Measurements from ENCODE around the gene SNAI3. TPM values are rescaled to one million over a fixed set of nuclear protein-coding genes. Genes with fewer than 3 reads are reported as not detected.

The SNAI3 gene
- total RNA-seq, 1 donor from 2014 or later = 1.2 TPM

- Mint-ChIP-seq H3K27ac (no peak overlapping the region), H3K4me1 (ENCODE audit: low read depth) (no peaks in the 10 kb centered on the region), H3K9me3 (ENCODE audit: low read depth) (no peaks in the 10 kb centered on the region), H3K36me3 (ENCODE audit: insufficient read depth) (peaks cover 2% of the 10 kb centered on the region), H3K27me3 (no peaks in the 10 kb centered on the region), H3K4me3 (ENCODE audit: low read depth) (no peak overlapping the region)
- no peak for DNase-seq (ENCODE audit: low spot score, unreplicated experiment)
- TF ChIP-seq, protein P1, sequence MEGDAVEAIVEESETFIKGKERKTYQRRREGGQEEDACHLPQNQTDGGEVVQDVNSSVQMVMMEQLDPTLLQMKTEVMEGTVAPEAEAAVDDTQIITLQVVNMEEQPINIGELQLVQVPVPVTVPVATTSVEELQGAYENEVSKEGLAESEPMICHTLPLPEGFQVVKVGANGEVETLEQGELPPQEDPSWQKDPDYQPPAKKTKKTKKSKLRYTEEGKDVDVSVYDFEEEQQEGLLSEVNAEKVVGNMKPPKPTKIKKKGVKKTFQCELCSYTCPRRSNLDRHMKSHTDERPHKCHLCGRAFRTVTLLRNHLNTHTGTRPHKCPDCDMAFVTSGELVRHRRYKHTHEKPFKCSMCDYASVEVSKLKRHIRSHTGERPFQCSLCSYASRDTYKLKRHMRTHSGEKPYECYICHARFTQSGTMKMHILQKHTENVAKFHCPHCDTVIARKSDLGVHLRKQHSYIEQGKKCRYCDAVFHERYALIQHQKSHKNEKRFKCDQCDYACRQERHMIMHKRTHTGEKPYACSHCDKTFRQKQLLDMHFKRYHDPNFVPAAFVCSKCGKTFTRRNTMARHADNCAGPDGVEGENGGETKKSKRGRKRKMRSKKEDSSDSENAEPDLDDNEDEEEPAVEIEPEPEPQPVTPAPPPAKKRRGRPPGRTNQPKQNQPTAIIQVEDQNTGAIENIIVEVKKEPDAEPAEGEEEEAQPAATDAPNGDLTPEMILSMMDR (IDR thresholded peaks at IDR 0.05; ENCODE audit: unreplicated experiment) = no peak
Measured at GRCh38 chr16:88724855-88725555, 38.7 kb upstream of the SNAI3 start.

DNA sequence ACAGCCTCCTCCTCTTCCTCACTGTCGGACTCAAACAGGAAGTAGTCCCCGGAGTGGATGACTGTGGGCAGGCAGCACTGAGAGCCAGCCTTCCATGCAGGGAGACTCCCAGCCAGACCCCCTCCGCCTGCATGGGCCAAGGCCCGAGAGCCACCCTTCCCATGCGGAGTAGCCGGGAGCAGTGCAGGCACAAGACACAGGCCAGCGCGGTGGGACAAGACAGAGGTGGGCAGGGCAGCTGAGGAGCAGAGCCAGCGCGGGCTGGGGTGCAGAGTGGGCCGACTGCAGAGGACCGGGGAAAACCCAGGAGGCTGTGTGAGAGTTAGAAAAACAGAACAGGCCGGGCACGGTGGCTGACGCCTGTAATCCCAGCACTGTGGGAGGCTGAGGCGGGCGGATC lies 37.6 kb upstream of the SNAI3 start:
- Mint-ChIP-seq H3K4me1 (ENCODE audit: low read depth) (no peaks in the 10 kb centered on the region), H3K36me3 (ENCODE audit: insufficient read depth) (peaks cover 2% of the 10 kb centered on the region), H3K4me3 (ENCODE audit: low read depth) (no peak overlapping the region), H3K27ac (no peak overlapping the region), H3K27me3 (no peaks in the 10 kb centered on the region), H3K9me3 (ENCODE audit: low read depth) (no peaks in the 10 kb centered on the region)
- TF ChIP-seq, protein P1 (IDR thresholded peaks at IDR 0.05; ENCODE audit: unreplicated experiment) = no peak
- DNase-seq (ENCODE audit: low spot score, unreplicated experiment) = no peak

- no peak for DNase-seq (ENCODE audit: low spot score, unreplicated experiment)
- Mint-ChIP-seq H3K27ac (no peak overlapping the region), H3K36me3 (ENCODE audit: insufficient read depth) (peaks cover 2% of the 10 kb centered on the region), H3K4me1 (ENCODE audit: low read depth) (no peaks in the 10 kb centered on the region), H3K4me3 (ENCODE audit: low read depth) (no peak overlapping the region), H3K9me3 (ENCODE audit: low read depth) (no peaks in the 10 kb centered on the region), H3K27me3 (no peaks in the 10 kb centered on the region)
- TF ChIP-seq, protein P1 (IDR thresholded peaks at IDR 0.05; ENCODE audit: unreplicated experiment) = no peak
Measured at GRCh38 chr16:88723507-88723887, 37.2 kb upstream of the SNAI3 start.

DNA sequence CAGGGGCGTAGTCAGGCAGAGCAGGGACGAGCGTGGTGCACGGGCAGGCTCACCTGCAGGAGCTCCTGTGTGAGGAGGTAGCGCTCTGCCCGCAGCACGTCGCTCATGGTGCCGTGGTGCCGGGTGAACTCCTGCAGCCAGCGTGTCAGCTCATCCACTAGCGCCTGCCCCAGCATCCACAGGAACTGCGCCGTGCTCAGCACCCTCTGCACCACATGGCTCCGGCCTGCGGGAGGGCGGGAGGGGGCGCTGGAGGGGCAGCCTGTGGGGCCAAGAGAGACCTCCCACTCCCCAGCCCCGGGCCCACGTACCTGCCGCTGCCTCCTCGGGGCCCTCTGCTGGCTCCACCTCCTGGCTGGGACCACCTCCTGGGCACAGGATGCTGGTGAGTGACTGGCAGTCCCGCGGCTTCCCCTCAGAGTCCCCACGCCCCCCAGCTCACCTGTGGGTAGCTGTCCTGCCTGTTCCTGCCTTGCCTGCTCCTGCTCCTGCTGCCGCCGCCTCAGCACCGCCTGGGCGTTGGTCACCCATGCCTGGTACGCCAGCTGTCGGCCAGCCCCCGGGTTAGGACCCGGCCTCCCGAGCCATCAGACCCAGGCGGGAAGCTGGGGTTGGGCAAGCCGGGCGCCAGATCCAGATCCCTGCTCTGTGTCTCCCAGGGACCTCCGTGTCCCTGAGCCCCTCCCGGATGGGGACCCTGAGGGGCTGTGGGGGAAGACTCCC lies 36.6 kb upstream of the SNAI3 start:
- no peak overlapping the region for H3K27ac Mint-ChIP-seq
- H3K9me3 Mint-ChIP-seq (ENCODE audit: low read depth) = no peaks in the 10 kb centered on the region
- no peaks in the 10 kb centered on the region for H3K4me1 Mint-ChIP-seq (ENCODE audit: low read depth)
- peaks cover 2% of the 10 kb centered on the region for H3K36me3 Mint-ChIP-seq (ENCODE audit: insufficient read depth)
- H3K4me3 Mint-ChIP-seq (ENCODE audit: low read depth) = no peak overlapping the region
- no peak for DNase-seq (ENCODE audit: low spot score, unreplicated experiment)
- TF ChIP-seq, protein P1 (IDR thresholded peaks at IDR 0.05; ENCODE audit: unreplicated experiment) = no peak
- no peaks in the 10 kb centered on the region for H3K27me3 Mint-ChIP-seq

DNA sequence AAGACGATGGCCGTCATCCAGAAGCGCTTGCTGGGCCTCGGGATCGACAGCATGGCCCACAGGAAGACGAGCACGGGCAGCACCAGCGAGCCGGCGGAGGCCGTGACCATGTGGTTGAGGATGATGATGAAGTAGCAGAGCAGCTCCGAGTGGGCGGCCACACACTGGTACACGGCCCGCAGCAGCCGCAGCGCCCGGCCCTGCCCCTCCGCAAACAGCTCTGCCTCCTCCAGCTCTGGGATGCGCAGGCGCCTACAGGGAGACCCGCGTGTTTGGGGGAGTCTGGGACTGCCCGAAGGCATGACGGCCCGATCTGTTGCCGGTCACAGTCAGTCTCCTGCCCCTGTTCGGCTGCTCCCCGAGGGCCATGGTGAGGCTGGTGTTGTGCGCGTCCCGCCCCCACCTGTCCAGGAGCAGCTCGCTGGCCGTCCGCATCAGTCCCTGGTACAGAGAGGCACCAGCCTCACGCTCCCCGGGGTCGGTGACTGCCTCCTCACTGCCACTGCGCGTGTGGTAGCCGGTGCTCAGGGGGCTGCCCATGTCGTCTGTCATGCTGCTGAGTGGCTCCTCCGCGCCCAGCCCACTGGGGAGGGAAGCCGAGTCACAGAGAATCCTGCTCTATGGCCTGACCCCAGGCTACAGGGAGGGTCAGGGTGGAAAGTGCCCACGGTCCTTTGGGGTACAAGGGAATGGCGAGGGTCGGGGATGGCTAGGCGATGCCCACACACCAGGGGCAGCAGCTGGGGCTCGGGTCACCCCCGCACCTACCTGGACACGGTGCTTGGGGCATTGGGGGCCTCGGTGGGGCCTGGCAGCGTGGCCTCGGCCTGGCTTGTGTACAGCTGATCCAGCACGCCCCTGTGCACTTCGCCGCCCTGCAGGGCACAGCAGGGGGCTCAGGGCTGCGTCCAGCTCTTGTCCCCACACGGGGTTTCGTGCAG lies 35.8 kb upstream of the SNAI3 start:
- Mint-ChIP-seq H3K27ac (no peak overlapping the region), H3K9me3 (ENCODE audit: low read depth) (no peaks in the 10 kb centered on the region), H3K4me1 (ENCODE audit: low read depth) (no peaks in the 10 kb centered on the region), H3K36me3 (ENCODE audit: insufficient read depth) (peaks cover 3% of the 10 kb centered on the region), H3K27me3 (no peaks in the 10 kb centered on the region), H3K4me3 (ENCODE audit: low read depth) (no peak overlapping the region)
- no peak for DNase-seq (ENCODE audit: low spot score, unreplicated experiment)
- TF ChIP-seq, protein P1 (IDR thresholded peaks at IDR 0.05; ENCODE audit: unreplicated experiment) = no peak
